Lower lobe of right lung (tissue), 2 donors: ENCODE measurements around the gene ARMC3. TPM values are rescaled to one million over a fixed set of nuclear protein-coding genes. Genes with fewer than 3 reads are reported as not detected.

Source experiments
- ATAC-seq, 2 donors: fragments of 200-7000 bp; cut with Tn5 transposase; one replicate each; pipeline ENCODE4 v1.9.1; 2020 to 2022; ENCODE audit warnings: mild to moderate bottlenecking in 2 of 2, moderate library complexity in 2 of 2
- DNase-seq: peaks from one replicate; pipeline ENCODE4 v3.0.0-alpha.2; 2020
- H3K27ac ChIP-seq: fragments of 200-600 bp; one replicate; pipeline ENCODE4 v1.8.0; 2022
- H3K27me3 ChIP-seq: fragments of 200-600 bp; one replicate; pipeline ENCODE4 v1.8.0; 2022; ENCODE audit warnings: low read depth
- H3K36me3 ChIP-seq: fragments of 200-600 bp; one replicate; pipeline ENCODE4 v1.8.0; 2022; ENCODE audit warnings: mild to moderate bottlenecking
- H3K4me1 ChIP-seq: fragments of 200-600 bp; one replicate; pipeline ENCODE4 v1.8.0; 2022
- H3K4me3 ChIP-seq: fragments of 200-600 bp; one replicate; pipeline ENCODE4 v1.8.0; 2022; ENCODE audit warnings: mild to moderate bottlenecking
- H3K9me3 ChIP-seq: fragments of 200-600 bp; one replicate; pipeline ENCODE4 v1.8.0; 2022
- intact Hi-C: fragments of 100-400 bp; cut with DNase I; formaldehyde crosslinking; loops from one replicate; pipeline ENCODE4 v1.11.0; 2022
- total RNA-seq: library from RNA; stranded (reverse); fragmentation: NEBNext Ultra II Directional; extraction: Animal tissue kit (Norgen Biotek cat#: 25700); gene quantifications from one replicate; pipeline ENCODE4 v1.2.1, GENCODE V29; 2021
- TF ChIP-seq, protein P1 (sequence below): fragments of 200-600 bp; IDR thresholded peaks from one replicate; pipeline ENCODE4 v1.8.0; 2022; ENCODE audit warnings: antibody characterized with exemption, mild to moderate bottlenecking
- donor health status: DM: no; HTN: yes; CAD: no; lungs with severe emphysema.

The ARMC3 gene
- total RNA-seq, 1 donor from 2014 or later, result 9.6 TPM

DNA sequence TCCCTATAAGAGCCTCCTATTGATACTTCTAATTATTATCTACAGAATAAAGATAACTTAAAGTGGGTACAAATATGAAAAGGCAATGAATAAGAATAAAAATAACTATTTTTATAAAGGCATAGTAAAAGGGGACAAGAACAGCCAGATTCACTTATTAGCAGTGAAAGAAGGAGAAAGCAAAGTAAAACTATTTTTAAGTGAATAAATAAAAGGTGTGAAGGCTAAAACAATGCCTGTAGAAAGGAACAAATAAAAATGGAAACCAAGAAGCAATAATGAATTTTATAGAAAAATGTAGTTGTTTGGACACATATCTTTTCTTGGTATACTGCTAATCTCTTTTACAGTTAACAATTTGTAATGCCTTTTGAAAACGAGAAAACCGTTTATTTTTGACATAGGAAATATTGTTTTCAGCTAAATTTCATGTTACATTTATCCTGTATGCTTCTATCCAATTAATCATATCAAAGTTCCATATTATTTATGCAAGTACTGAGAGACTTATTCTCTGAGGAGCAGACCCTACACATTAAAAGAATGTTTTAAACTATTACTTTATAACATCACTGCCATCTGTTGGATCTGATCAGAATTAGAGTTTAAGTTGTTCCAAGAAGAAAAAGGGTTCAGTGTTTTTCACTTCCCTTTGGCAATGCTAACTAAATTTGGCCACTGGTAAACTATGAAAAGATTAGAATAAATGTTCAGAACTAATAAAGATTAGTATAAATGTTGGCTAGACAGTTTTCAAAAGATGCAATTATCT is 59.1 kb downstream of the ARMC3 start:
- ATAC-seq, result no peak
- Histone ChIP-seq H3K27me3 (no peaks in the 10 kb centered on the region), H3K4me1 (peaks cover 6% of the 10 kb centered on the region), H3K36me3 (no peaks in the 10 kb centered on the region), H3K27ac (no peak overlapping the region), H3K9me3 (no peaks in the 10 kb centered on the region), H3K4me3 (no peak overlapping the region)
- intact Hi-C loops, result loop anchor here (10.0 kb wide), 1 partner anchor 982 kb away; the partner anchor contains the start of gene DNAJC1
- DNase-seq, result no peak
- TF ChIP-seq, protein P1, sequence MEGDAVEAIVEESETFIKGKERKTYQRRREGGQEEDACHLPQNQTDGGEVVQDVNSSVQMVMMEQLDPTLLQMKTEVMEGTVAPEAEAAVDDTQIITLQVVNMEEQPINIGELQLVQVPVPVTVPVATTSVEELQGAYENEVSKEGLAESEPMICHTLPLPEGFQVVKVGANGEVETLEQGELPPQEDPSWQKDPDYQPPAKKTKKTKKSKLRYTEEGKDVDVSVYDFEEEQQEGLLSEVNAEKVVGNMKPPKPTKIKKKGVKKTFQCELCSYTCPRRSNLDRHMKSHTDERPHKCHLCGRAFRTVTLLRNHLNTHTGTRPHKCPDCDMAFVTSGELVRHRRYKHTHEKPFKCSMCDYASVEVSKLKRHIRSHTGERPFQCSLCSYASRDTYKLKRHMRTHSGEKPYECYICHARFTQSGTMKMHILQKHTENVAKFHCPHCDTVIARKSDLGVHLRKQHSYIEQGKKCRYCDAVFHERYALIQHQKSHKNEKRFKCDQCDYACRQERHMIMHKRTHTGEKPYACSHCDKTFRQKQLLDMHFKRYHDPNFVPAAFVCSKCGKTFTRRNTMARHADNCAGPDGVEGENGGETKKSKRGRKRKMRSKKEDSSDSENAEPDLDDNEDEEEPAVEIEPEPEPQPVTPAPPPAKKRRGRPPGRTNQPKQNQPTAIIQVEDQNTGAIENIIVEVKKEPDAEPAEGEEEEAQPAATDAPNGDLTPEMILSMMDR, result peak; percentile 34

DNA sequence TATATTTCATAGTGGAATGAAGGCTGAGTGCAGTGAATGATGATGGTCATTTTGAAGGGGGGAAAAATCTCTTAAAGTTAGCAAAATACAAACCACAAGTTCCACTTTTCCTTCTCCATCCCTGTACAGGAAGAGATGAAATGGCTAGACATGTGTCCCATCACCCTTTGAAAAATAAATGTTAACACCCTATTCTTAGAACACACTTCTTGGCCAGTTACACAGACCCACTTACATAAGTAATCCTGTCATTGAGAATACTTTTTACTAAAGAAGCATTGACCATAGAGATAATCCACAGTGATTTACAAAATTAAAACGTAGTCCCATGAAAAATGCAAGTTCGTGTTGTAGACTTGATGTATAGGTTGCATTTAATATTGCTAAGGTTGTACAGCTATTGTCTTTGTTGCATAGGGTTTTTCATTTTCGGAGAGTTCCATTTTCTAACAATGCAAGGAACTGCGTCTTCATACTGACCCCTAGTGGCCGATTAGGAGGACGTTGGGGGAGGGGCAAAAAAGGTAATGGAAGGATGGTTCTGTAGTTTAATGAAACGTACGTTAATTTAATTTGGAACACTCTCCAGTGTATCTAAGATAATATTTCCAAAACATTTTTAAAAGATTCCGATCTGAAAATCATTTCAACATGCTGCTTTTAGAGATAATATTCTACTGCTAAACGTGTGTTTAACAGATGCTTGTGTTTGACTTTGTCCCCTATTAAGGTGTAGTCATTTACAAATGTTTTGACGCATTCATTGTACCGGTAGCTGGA is 60.9 kb downstream of the ARMC3 start:
- H3K9me3 ChIP-seq, result no peaks in the 10 kb centered on the region
- TF ChIP-seq, protein P1, result peak; percentile 91
- H3K36me3 ChIP-seq, result no peaks in the 10 kb centered on the region
- H3K27me3 ChIP-seq, result peaks cover 3% of the 10 kb centered on the region
- ATAC-seq (peak; percentile 76 to 84), DNase-seq (no peak)
- no peak overlapping the region for H3K4me3 ChIP-seq
- H3K27ac ChIP-seq, result no peak overlapping the region
- H3K4me1 ChIP-seq, result peaks cover 6% of the 10 kb centered on the region
- intact Hi-C loops, result loop anchor here (10.0 kb wide), 1 partner anchor 984 kb away; the partner anchor contains the start of gene DNAJC1

DNA sequence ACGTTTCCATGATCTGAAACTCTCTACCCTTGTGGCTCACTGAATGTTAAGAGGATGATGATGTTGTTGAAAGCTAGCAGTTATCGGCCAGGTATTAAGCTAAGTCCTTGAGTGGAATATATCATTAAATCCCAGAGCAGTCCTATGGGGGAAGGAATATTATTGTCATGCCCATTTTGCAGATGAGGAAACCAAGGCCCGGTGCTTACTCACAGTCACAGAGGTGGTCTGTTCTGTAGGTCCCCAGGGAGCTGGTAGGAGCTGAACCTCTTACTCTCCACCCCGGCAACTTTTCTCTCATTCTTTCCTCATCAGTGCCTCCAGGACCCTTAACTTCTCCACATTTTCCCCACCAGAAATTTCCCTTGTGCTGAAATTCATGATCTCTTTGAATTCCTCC is 62.6 kb downstream of the ARMC3 start:
- ATAC-seq (no peak), DNase-seq (no peak)
- Histone ChIP-seq H3K4me1 (peaks cover 6% of the 10 kb centered on the region), H3K36me3 (no peaks in the 10 kb centered on the region), H3K27ac (no peak overlapping the region), H3K27me3 (peaks cover 4% of the 10 kb centered on the region), H3K4me3 (no peak overlapping the region), H3K9me3 (no peaks in the 10 kb centered on the region)
- intact Hi-C loops, result no loop called here
- TF ChIP-seq, protein P1, result no peak

DNA sequence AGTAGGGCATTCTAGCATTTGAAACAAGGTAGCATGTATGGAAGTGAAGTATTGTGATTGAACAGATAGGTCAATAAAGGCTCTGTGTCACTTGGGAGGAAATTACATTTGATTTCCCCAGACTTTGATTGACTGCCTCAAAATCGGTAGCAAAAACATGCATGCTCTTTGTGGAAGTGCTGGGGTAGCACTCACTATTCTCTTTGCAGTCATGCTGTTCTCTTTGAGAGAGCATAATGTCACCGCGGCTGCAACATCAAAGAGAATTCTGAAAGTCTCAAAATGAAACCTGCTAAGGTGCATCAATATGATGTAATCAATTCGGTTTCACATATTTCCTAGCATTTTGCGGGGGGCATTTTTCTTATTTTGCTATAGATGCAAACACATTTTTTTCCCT is 64.2 kb downstream of the ARMC3 start:
- H3K4me1 ChIP-seq, result peaks cover 6% of the 10 kb centered on the region

DNA sequence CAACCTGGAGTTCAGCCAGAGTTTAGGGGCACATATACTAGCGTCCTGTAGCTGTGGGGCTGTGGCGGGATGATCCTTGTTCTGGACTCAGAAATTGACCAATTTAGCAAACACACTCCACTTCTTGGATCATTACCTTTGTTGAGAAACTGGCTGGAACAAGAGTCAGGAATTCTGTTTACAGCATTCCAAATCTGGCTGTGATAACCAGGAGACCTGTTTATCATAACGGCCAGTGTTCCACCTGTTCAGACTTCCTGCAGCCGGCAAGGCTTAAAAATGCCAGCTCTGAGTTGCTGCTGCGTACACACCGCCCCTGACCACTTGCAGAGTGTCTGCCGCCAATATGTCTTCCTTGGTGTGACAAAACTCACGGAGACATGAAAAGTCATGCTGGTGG is 64.8 kb downstream of the ARMC3 start:
- H3K4me3 ChIP-seq, result no peak overlapping the region
- DNase-seq, result no peak
- H3K27ac ChIP-seq, result no peak overlapping the region
- H3K9me3 ChIP-seq, result no peaks in the 10 kb centered on the region
- intact Hi-C loops, result no loop called here
- TF ChIP-seq, protein P1, result no peak
- peaks cover 13% of the 10 kb centered on the region for H3K27me3 ChIP-seq
- no peak for ATAC-seq
- H3K4me1 ChIP-seq, result peaks cover 6% of the 10 kb centered on the region
- H3K36me3 ChIP-seq, result no peaks in the 10 kb centered on the region

More for the DNA sequence above, 64.2 kb downstream of the ARMC3 start:
- TF ChIP-seq, protein P1, result no peak
- Histone ChIP-seq H3K27ac (no peak overlapping the region), H3K4me3 (no peak overlapping the region), H3K27me3 (peaks cover 11% of the 10 kb centered on the region), H3K9me3 (no peaks in the 10 kb centered on the region), H3K36me3 (no peaks in the 10 kb centered on the region)
- intact Hi-C loops, result no loop called here
- no peak for ATAC-seq
- DNase-seq, result no peak
